Breast epithelium (tissue), 3 donors: ENCODE data around the gene RGS7.

Source experiments
- CTCF ChIP-seq, 3 donors: fragments of 450-650 bp; IDR thresholded peaks; one replicate each; pipeline ENCODE4 v1.5.1; 2016 to 2017; ENCODE audit warnings: antibody characterized with exemption in 3 of 3, mild to moderate bottlenecking in 3 of 3, moderate library complexity in 3 of 3
- POLR2AphosphoS5 ChIP-seq, 3 donors: sonication (generic); formaldehyde crosslinking; IDR thresholded peaks; one replicate each; pipeline ENCODE4 v1.6.1; 2017; ENCODE audit warnings: antibody characterized with exemption in 3 of 3

- TF ChIP-seq POLR2AphosphoS5 (IDR thresholded peaks at IDR 0.05) (no peak), CTCF (IDR thresholded peaks at IDR 0.05) (no peak)
Measured at GRCh38 chr1:241077386-241078147, 279.4 kb downstream of the RGS7 start.
